Stimulated activated CD8-positive, alpha-beta memory T cell treated with anti-CD3 and anti-CD28 coated beads, Interleukin-2, amount 100 ng/mL, for 48 hours (primary cell): Measurements from ENCODE around the gene PMS1.
"Not testable (repeated sequence)": the region's sequence is repeated elsewhere in the genome, so short reads cannot be mapped to it uniquely, and the experiment has no call there.

Experiments used
- DNase-seq, 2 donors: peaks; one replicate each; pipeline ENCODE4 v3.0.0-alpha.2; 2020; ENCODE audit warnings: low read depth in 2 of 2

PMS1 gene

DNA sequence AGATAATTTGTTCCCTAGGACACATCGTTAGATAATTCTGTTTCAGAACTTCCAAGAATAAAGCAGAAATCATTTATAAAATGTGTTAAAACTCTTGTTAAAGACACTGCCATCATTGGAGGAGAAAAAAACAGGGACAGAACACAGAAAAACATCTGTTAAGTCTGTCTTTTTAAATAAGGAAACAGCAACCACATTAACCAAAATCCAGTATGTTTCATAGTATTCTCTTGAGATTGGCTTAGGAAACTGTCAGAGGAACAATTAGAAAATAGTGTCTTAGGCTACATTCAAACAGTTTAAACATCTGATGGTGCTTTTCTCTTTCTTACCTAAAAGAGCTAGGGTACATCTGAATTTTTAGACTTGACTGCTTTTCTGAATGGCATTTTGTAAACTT, 81.6 kb downstream of the PMS1 start:
- no peak for DNase-seq

DNA sequence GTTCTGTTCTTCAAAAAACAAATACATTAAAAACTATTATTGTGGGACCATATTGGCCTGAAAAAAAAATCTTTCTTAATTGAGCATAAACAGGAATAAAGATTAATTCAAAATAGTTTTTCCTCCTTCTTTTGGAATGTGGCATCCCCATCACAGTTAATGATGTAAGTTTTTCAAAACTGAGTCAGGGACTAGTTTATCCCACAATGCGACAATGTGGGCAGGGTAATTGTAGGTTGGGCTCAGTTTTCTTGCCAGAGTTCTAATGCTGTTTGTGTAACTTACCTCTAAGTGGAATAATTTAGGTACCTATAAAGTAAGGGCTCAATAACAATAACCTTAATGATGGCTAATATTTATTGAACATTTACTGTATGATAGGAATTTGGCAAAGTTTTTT, 82.0 kb downstream of the PMS1 start:
- no peak for DNase-seq

DNA sequence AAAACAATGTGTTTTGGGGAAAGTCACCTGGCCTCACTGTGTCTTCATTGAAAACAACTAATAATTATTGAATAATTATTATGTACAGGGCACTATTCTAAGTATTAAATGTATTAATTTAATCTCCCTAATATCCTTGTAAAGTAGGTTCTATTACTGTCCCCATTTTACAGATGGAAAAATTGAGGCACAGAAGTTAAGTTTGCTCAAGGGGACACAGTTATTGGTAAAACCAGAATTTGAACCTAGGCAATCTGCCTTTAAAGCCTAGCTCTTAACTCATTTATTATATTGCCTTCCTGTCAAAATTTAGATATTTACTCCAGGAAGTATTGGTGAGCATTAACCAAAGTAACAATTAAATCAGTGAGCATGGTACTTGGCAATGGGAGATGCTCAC, 84.6 kb downstream of the PMS1 start:
- no peak for DNase-seq

DNA sequence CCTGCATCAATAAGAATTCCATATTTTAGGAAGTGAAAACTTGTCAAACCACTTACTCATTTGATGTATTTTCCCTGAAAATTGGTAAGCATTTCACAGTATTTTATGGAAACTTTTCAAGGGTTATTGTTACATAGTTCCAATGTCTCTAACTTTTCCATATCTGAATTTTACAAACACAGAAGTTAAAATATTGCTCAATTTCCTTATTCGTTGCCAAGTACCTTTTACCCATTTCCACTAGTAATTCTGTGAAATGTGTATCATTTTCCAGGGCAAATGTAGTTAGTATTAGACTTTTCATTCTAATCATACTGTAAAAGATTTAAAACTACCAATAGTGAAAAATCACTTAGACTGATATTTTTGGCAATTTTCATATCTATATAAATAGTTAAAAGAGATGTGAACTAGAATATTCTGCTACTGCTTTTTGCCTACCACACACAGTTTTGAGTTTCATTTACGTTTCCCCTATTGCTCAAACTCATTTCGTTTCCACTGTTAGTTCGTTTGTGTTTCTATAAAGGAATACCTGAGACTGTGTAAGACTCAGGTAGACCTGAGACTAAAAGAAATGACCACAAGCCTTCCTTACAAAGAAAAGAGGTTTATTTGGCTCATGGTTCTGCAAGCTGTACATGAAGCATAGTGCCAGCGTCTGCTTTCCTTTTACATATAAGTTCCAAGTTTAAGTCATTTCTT, 86.3 kb downstream of the PMS1 start:
- DNase-seq: no peak

DNA sequence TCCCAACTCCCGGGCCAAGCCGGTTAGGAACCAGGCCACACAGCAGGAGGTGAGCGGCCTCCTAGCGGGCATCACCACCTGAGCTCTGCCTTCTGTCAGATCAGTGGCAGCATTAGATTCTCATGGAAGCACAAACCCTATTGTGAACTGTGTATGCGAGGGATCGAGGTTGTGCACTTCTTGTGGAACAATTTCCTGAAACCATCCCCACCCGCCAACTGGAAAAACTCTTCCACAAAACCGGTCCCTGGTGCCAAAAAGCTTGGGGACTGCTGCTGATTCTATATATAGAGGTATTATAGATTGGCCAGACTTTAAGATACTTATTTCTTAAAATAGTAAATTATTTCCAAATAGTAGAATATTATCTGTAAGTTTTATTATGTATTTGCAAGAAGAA, 89.4 kb downstream of the PMS1 start:
- DNase-seq: no peak

DNA sequence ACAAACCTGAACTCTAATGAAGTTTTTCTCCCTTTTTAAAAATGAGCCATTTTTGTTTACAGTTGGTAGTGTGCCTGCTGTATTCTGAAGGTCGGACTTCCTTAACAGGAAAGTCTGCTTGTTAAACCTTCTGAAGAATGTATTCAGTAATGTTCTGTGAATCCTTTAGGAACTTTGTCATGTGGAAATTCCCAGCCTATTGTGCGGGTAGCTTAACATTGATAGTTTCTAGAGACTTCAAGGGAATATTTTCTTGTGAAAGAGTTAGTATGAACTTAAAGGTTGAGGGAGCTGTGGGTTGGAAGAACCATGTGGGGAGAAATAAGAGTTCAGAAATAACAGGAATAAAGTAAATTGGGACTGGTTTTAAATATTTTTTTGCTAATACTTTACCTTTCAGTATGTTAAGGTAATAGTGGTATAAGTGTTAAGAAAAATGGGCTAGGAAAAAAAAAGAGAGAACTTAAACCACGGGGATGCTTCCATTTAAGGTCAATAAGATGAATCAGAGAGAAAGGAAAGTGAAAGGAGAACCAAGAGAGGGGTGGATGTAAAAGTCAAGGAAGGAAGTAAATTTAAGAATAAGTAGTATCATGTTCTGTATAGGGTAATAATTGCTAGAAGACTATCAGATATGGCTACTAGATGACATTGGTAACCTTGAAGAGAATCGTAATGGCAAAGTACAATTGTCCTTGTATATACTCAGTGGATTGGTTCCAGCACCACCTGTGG, 90.5 kb downstream of the PMS1 start:
- no peak for DNase-seq

DNA sequence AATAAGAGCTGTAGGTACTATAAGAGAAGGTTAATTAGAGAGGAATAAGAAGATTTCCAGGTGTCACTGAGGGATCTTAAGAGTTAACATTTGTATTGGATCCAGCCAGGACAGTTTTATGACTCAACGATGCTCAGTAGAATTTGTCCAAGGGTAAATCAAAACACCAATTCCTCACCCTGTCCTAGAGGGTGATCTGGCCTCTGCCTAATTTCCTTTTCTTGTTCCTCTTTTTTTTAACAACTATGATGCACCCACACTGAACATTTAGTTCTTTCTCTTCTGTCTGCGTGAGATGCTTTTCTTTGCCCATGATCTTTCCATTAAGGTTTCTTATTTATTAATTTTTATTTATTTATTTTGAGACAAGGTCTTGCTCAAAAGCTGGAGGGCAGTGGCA, 92.0 kb downstream of the PMS1 start:
- DNase-seq: no peak

DNA sequence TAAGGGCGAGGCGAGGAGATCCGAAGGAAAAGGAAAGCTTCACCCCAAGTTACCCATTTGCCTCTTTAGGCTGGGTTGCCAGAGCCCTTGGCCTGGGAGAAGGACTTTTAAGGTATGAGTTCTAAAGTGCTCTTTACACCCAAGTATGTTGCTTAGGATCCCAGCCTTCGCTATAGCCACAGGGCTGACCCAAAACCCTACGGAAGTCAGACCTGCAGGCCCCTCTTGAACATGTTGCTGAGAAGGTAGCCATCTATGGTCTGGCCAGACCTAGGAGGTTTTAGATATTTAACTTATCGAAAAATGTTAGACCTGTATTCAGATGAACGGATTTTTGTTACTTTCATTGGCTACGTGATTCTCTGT, 95.4 kb downstream of the PMS1 start:
- no peak for DNase-seq

DNA sequence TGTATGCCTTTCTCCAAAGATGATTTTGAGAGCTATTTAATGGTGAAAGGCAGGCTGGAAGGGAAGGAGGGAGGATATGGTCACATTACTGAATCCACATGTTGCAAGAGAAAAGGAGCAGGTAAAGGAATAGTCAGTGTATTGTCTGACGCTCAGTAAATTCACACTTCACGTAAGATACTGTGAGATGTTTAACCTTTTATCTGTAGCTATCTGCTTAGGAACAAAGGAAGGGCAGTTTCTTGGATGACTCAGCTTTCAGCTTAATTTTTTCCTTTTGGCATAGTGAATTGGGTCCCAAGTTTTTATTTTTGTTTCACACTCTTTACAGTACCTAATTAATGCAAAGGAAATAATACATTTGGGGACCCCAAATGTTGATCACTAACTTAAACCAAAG, 96.2 kb downstream of the PMS1 start:
- DNase-seq: no peak

DNA sequence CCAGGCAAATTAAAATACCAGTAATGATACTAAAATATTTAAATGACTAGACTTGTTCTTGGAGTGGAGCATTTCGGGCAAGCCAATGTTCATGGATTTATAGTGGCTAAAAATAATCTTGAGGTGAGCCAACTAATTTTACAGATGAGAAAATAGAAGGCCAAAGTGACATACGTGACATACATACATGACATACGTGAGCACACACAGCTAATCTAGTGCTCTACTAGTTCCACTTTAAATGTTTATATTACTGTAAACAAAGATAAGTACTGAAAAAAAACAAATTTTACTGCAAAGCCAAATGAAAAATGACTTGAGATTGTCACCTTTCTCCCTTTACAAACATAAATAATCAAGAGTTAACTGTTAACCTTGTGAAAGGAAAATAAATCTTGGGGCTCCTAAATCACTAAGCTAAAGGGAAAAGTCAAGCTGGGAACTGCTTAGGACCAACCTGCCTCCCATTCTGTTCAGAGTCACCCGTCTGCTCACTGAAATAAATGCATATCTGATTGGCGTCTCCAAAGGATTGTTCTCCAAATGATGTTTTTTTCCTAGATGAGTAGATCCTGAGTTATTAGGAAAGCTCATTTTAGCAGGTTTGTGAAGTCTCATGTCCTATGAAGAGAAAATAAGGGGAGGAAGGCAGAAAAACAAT, 96.7 kb downstream of the PMS1 start:
- no peak for DNase-seq

DNA sequence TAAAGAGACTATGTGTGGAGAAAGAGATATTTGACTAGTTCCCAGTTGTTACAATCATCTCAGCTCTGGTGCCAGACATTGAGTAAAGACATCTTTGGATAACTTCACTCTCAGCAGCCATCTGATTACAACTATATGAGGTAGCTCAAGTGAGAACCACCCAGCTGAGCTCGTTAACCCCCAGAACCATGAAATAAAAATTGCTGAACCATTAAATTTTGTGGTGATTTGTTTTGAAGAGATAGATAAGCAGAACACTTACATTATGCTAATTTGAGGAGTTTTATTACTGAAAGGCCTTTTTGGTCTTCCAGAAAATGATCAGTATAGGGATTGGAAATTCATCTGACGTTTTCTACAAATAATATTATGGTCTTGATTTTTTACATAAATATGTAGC, 101.1 kb downstream of the PMS1 start:
- no peak for DNase-seq

DNA sequence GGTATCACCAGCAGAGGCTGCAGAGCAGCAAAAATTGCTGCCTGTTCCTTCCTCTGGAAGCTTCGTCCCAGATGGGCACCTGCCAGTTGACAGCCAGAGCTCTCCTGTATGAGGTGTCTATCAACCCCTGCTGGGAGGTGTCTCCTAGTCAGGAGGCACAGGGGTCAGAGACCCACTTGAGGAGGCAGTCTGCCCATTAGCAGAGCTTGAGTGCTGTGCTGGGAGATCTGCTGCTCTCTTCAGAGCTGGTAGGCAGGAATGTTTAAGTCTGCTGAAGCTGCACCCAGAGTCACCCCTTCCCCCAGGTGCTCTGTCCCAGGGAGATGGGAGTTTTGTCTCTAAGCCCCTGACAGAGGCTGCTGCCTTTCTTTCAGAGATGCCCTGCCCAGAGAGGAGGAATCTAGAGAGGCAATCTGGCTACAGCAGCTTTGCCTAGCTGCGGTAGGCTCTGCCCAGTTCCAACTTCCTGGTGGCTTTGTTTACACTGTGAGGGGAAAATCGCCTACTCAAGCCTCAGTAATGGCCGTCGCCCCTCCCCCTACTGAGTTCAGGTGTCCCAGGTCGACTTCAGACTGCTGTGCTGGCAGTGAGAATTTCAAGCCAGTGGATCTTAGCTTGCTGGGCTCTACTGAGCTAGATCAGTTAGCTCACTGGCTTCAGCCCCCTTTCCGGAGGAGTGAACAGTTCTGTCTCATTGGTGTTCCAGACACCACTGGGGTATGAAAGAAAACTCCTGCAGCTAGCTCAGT, 108.5 kb downstream of the PMS1 start:
- not testable (repeated sequence) for DNase-seq

DNA sequence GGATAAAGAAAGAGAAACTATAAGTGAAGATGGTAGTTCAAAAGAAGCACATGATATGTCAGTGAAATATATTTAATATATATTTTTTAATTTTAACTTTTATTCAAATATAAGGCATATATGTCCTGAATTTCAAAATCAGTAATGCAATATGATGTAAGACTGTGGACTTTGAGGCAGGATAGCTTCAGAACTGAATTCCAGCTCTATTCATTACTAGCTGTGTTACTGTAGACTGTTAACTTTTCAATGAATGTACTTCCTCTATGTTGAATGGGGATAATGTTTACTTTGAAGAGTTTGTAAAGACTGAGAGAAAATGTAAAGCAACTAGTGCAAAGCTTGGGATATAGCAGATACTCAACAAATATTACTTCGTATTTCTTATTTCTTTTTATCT, 112.6 kb downstream of the PMS1 start:
- DNase-seq: no peak

DNA sequence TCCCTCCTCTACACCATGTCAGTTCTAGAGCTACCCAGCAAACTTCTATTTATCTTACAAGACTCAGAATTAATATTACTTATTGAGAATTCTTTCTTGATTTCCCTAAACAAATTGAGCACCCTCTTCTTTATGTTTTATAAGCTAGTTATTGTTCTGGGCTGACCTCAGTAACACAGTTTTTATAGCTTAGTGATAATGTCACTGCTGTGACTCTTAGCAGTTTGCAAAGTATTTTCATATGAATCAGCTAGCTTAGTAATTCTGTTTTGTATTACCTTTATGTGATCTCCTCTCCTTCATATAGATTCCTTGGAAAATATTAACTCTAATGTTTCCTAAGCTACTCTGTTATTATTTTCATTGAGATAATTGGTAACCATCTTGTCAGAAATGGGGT, 114.9 kb downstream of the PMS1 start:
- no peak for DNase-seq

DNA sequence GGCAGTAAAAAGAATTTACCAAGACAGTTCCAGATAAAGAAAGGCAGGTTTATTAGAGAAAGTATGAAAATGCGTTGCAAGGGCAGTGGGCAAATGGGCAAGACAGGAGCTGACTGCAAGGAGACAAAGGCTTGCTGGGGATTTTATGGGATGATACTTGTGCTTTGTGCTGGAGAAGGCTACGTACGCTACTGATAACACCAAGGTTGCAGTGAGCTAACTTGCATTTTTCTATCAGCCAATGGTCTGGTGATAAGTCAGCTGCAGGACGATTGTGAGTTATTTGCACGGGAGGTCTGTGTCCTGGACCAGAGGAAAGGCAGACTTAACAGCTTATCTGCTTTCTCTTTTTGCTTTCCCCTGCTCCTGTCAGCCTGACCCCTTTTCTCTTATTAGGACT, 116.5 kb downstream of the PMS1 start:
- DNase-seq: no peak

DNA sequence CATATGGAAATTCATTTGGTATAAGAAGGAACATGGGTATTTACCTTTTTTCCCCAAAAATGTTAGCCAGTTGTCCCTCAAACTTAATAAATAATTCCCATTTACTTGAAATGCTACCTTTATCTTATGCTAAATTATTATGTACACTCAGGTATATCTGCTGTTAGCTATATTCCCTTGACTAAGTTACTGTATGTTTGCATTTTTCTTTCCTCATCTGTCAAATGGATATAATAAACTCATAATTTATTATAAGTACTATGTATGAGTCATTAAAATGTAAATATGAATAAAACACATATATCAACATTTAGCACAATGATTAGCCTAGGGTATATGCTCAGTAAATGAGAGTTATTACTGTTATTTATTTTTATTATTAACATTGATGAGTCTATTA, 117.4 kb downstream of the PMS1 start:
- DNase-seq: no peak

DNA sequence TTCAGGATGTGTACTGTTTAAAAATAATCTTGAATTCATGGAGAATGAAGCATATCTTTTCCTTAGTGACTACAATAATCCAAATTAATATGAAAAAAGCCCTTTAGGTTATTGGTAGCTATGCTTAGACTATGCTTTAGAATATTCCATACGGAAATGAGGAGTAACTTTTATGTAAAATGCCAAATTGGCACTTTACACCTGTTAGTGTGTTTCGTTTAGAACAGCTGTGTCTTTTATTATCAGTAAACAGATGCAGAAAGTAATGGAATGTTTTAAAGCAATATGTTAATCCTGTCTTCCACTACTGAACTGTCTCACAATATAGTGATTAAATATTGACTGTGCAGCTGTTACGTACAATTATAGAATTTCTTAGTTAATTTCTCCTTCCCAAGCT, 129.6 kb downstream of the PMS1 start:
- no peak for DNase-seq

DNA sequence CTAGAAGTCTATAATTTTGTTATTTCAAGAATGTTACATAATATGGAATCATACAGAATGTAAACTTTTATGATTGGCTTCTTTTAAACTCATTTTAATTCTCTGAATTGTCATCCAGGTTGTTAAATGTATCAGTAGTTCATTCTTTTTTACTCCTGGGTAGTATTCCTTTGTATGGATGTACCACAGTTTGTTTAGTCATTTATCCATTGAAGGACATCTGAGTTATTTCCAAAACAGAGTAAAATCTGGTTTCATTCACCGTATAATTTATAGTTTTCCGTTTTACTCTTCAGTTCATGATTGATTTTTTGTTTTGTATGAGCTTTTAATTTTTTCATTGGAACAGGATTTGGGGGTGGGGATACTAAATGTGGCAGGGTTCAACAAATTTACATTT, 132.4 kb downstream of the PMS1 start:
- no peak for DNase-seq
